Endothelial cell of umbilical vein (primary cell): ENCODE results near the gene MAN2B1.

Source experiments
- CTCF ChIP-seq, 2 donors: IDR thresholded peaks; 1 replicate in 1 of 2; 2 replicates in 1 of 2; pipeline ENCODE4 v1.5.1; 2011; ENCODE audit warnings: low read length in 2 of 2, mild to moderate bottlenecking in 2 of 2, moderate library complexity in 2 of 2, control low read depth in 1 of 2, inconsistent platforms in 1 of 2, low read depth in 1 of 2; ENCODE audit not compliant: insufficient read depth in 1 of 2; ENCODE audit errors: extremely low read depth in 1 of 2
- POLR2A ChIP-seq: IDR thresholded peaks from 2 replicates; pipeline ENCODE4 v1.6.1; 2012; ENCODE audit warnings: low read depth, mild to moderate bottlenecking, control low read depth, low read length

DNA sequence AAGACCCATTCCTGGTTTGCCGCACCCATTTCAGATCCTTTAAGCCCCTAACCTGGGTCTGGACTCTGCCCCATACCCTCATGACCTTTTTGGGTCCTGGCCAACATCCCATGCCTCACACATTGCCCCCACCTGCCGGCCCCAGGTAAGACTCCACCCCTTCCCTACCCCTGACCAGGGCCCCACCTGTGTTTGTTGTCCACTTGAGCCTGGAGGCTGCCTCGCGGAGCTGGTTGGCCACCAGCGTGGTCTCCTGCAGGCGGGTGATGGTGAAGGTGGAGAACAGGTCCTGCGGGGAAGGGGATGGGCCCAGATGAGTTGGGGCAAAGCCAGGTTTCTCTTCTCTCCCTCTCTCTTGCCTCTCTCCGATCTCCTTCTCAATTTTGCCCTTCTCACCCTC, 19.5 kb downstream of the MAN2B1 start:
- no peak for TF ChIP-seq CTCF (IDR thresholded peaks at IDR 0.05; ENCODE audit: extremely low read depth in 1 of 2, insufficient read depth in 1 of 2, low read depth in 1 of 2, low read length in 2 of 2)
- no peak for TF ChIP-seq POLR2A
